Smooth muscle cell (in vitro differentiated cells): ENCODE measurements around the gene LYPD1. TPM values are rescaled to one million over a fixed set of nuclear protein-coding genes. Genes with fewer than 3 reads are reported as not detected.

Experiments used
- DNase-seq: peaks from one replicate; lab custom pipeline; 2025; ENCODE audit not compliant: unreplicated experiment; lab: John Stamatoyannopoulos, UW
- H2AFZ ChIP-seq: fragments of 200-600 bp; sonication (generic); 2 replicates; pipeline ENCODE4 v1.6.0; 2016; ENCODE audit warnings: antibody characterized with exemption, low read depth, mild to moderate bottlenecking
- H3F3A ChIP-seq: fragments of 200-600 bp; sonication (generic); 2 replicates; pipeline ENCODE4 v1.6.0; 2017; ENCODE audit warnings: antibody characterized with exemption, low read depth
- H3K27ac ChIP-seq: fragments of 200-600 bp; sonication (generic); 2 replicates; pipeline ENCODE4 v1.5.1; 2016; ENCODE audit warnings: low read depth, mild to moderate bottlenecking
- H3K27me3 ChIP-seq: fragments of 200-600 bp; sonication (generic); 2 replicates; pipeline ENCODE4 v1.6.1; 2016; ENCODE audit warnings: low read depth, mild to moderate bottlenecking
- H3K36me3 ChIP-seq: fragments of 200-600 bp; sonication (generic); 2 replicates; pipeline ENCODE4 v1.5.1; 2016; ENCODE audit warnings: low read depth
- H3K4me1 ChIP-seq: fragments of 200-600 bp; sonication (generic); 2 replicates; pipeline ENCODE4 v1.5.1; 2016; ENCODE audit warnings: low read depth
- H3K4me2 ChIP-seq: fragments of 200-600 bp; sonication (generic); 2 replicates; pipeline ENCODE4 v1.6.0; 2016; ENCODE audit warnings: mild to moderate bottlenecking
- H3K4me3 ChIP-seq: fragments of 200-600 bp; sonication (generic); 2 replicates; pipeline ENCODE4 v1.5.1; 2016; ENCODE audit warnings: mild to moderate bottlenecking
- H3K79me2 ChIP-seq: fragments of 200-600 bp; sonication (generic); 2 replicates; pipeline ENCODE4 v1.6.0; 2016; ENCODE audit warnings: low read depth, mild to moderate bottlenecking
- H3K9ac ChIP-seq: fragments of 200-600 bp; sonication (generic); 2 replicates; pipeline ENCODE4 v1.6.0; 2016; ENCODE audit warnings: low read depth
- H3K9me3 ChIP-seq: fragments of 200-600 bp; sonication (generic); replicated peaks from 2 replicates; pipeline ENCODE4 v1.5.1; 2016; ENCODE audit warnings: low read depth
- H4K20me1 ChIP-seq: fragments of 200-600 bp; sonication (generic); 2 replicates; pipeline ENCODE4 v1.6.0; 2016; ENCODE audit warnings: low read depth
- CTCF ChIP-seq: fragments of 200-600 bp; sonication (generic); IDR thresholded peaks from 2 replicates; pipeline ENCODE4 v1.5.1; 2017; ENCODE audit warnings: borderline replicate concordance, mild to moderate bottlenecking, antibody characterized with exemption; ENCODE audit not compliant: insufficient read depth, poor library complexity, severe bottlenecking
- WGBS: methylation state at CpG from one replicate; pipeline ENCODE4 v1.1.7; 2016; ENCODE audit warnings: low lambda C conversion rate; 5-methylcytosine and 5-hydroxymethylcytosine counted together
- polyA plus RNA-seq: library from polyadenylated mRNA; unstranded; fragments of >200 nt; fragmentation: Nextera tagmentation; extraction: Ambion mirVana; gene quantifications from 2 replicates; pipeline ENCODE4 v1.2.1, GENCODE V29; 2016
- total RNA-seq: library from RNA; depleted of rRNA; stranded (reverse); fragments of >200 nt; gene quantifications from 2 replicates; pipeline ENCODE4 v1.2.3, GENCODE V29; 2014

LYPD1 gene
- total and polyA plus RNA-seq, 2 experiments from 2014 or later = 2.5 to 5.3 TPM

- Histone ChIP-seq H3K79me2 (no peaks in the 10 kb centered on the region), H2AFZ (no peak overlapping the region), H3F3A (no peaks in the 10 kb centered on the region), H3K9me3 (no peaks in the 10 kb centered on the region), H3K9ac (no peak overlapping the region), H4K20me1 (no peaks in the 10 kb centered on the region), H3K27me3 (no peaks in the 10 kb centered on the region), H3K4me1 (no peaks in the 10 kb centered on the region), H3K4me3 (no peak overlapping the region), H3K36me3 (no peaks in the 10 kb centered on the region), H3K27ac (no peak overlapping the region), H3K4me2 (no peak overlapping the region)
- 80% methylated on average over 4 of the region's 4 CpGs for WGBS
- no peak for TF ChIP-seq CTCF
- no peak for DNase-seq
Observed at GRCh38 chr2:132697556-132698205, 27.7 kb upstream of the LYPD1 start.

- H3K79me2 ChIP-seq = no peaks in the 10 kb centered on the region
- no peaks in the 10 kb centered on the region for H4K20me1 ChIP-seq
- H2AFZ ChIP-seq = no peak overlapping the region
- no peak overlapping the region for H3K4me3 ChIP-seq
- H3K36me3 ChIP-seq = no peaks in the 10 kb centered on the region
- H3F3A ChIP-seq = no peaks in the 10 kb centered on the region
- H3K9ac ChIP-seq = no peak overlapping the region
- 90% methylated on average over 1 of the region's 1 CpG for WGBS
- no peak for DNase-seq
- no peak for TF ChIP-seq CTCF
- H3K4me2 ChIP-seq = no peak overlapping the region
- H3K27me3 ChIP-seq = no peaks in the 10 kb centered on the region
- no peak overlapping the region for H3K27ac ChIP-seq
- no peaks in the 10 kb centered on the region for H3K9me3 ChIP-seq
- H3K4me1 ChIP-seq = no peaks in the 10 kb centered on the region
Observed at GRCh38 chr2:132692816-132693215, 22.8 kb upstream of the LYPD1 start.

- no peak for TF ChIP-seq CTCF
- Histone ChIP-seq H2AFZ (no peak overlapping the region), H3K4me1 (no peaks in the 10 kb centered on the region), H3F3A (no peaks in the 10 kb centered on the region), H3K27ac (no peak overlapping the region), H3K9ac (no peak overlapping the region), H3K27me3 (no peaks in the 10 kb centered on the region), H3K4me2 (no peak overlapping the region), H3K4me3 (no peak overlapping the region), H3K9me3 (no peaks in the 10 kb centered on the region), H3K79me2 (no peaks in the 10 kb centered on the region), H4K20me1 (no peaks in the 10 kb centered on the region), H3K36me3 (no peaks in the 10 kb centered on the region)
- DNase-seq = no peak
- WGBS = 70% methylated on average over 4 of the region's 4 CpGs
Observed at GRCh38 chr2:132691556-132691955, 21.6 kb upstream of the LYPD1 start.

DNA sequence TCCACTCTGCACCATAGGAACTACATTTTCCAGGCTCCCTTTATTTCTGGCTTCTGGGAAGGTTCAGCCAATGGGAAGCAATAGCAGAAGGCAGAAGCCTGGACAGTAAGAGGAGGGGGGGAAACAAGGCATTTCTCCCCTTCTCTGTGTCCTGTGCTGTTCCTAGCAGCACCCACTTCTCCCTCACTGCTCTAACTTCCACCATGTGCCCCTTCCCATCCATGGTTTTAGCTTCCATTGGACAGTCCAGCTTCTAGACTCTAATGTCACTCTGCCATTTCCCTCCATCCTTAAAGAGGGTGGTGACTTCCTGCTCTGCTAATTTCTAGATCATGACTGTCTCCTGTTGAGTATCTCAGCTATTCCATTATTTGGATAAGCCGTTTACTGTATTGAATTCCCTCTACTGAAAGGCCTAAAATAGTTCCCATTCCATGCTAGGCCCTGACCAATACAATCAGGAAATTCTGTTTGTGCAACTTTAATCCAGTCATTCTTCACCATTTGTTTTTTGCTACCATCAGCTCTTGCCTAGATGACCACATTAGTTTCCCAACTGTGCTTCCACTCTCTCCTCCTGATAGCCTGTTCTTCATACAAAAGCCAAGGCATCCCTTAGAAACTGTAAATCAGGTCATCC is 20.8 kb upstream of the LYPD1 start:
- Histone ChIP-seq H3K27ac (no peak overlapping the region), H3K79me2 (no peaks in the 10 kb centered on the region), H3K9me3 (no peaks in the 10 kb centered on the region), H2AFZ (no peak overlapping the region), H3K4me3 (no peak overlapping the region), H3F3A (no peaks in the 10 kb centered on the region), H3K27me3 (no peaks in the 10 kb centered on the region), H3K9ac (no peak overlapping the region), H3K4me2 (no peak overlapping the region), H3K4me1 (no peaks in the 10 kb centered on the region), H3K36me3 (no peaks in the 10 kb centered on the region), H4K20me1 (no peaks in the 10 kb centered on the region)
- TF ChIP-seq CTCF = no peak
- WGBS = 90% methylated on average over 1 of the region's 1 CpG
- DNase-seq = no peak
